HS-5 (cell line): ENCODE measurements around the gene AFAP1.
A peak's percentile ranks its signal among the peaks of the same experiment; 100 is the strongest.

ENCODE experiments used
- DNase-seq: peaks from one replicate; pipeline ENCODE4 v3.0.0-alpha.2; 2012; ENCODE audit warnings: low read depth

Gene AFAP1

GRCh38 chr4:7820031-7820818, 119.4 kb downstream of the AFAP1 start:
- DNase-seq: no peak

DNA sequence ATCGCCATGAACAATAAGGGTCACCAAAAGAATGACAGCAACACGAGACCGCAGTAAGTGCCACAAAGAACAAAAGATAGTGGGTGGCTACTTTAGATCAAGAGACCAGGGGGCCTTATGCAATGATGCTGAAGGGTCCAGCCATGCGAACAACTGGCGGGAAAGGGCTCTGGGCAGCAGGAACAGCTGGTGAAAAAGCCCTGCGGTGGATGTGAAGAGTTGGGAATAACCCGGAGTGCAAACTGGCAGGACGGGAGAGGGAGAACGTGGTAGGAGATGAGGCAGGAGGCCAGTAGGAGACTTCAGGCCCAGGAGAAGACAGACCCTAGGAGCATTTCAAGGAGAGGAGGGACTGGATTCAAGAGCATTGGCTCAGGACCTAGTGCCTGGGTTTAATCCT, 120.2 kb downstream of the AFAP1 start:
- no peak for DNase-seq

- no peak for DNase-seq
Measured at GRCh38 chr4:7818399-7818911, 121.2 kb downstream of the AFAP1 start.

DNA sequence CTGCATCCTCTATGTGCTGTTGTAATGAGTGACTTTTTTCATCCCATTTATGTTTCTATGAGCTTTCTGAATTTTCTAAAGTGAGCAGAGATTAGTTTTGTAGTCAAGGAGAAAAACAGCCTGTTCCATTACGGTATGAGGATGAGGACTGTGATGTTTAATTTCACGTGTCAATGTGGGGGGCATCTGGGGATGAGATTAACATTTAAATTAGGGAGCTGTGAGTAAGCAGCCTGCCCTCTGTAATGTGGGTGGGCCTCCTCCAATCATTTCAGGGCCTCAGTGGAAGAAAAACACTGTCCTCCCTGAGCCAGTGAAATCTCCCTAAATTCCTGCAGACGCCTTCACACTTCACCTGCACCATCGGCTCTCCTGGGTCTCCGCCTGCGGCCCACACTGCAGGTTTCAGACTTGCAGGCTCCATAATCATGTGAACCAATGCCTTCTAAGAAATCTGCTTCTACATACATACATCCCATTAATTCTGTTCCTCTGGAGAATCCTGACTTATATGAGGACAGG, 121.7 kb downstream of the AFAP1 start:
- DNase-seq: no peak

- DNase-seq: no peak
Measured at GRCh38 chr4:7816771-7817170, 122.9 kb downstream of the AFAP1 start.

GRCh38 chr4:7815981-7816380, 123.7 kb downstream of the AFAP1 start:
- no peak for DNase-seq

DNA sequence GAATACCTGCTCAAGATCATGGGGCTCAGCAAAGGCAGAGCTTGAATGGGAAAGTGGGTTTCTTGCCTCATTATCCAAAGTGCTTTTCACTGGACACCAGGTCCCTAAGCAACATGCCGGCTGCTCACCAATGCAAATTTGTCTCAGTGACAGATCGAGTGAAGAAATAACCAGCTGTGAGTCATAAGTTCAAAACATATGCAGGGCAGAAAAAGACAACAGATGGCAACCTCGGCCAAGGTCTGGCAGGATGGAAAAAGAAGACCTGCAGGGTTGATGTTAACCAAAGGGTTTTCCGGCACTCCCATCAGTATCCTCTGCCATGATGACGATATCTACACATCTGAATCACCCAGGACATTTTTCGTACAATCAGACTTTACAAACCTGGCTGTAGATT, 124.1 kb downstream of the AFAP1 start:
- peak; percentile 81 for DNase-seq

DNA sequence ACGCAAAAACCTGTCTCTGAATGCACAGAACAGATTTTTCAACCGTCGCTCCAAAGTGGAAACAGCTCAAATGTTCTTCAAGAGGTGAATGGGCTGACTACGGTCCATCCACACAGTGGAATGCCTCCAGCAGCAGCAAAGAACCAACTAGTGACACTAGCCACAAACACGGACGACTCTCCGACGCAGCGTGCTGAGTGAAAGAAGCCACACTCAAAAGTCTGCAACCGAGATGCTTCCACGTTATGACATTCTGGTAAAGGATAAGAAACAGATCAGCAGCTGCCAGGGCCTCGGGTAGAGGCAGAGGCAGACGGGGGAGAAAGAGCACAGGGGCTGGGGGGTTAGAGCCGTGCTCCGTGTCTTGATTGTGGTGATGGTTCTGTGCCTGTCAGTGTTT, 125.2 kb downstream of the AFAP1 start:
- DNase-seq: no peak

GRCh38 chr4:7813674-7814073, 126.0 kb downstream of the AFAP1 start:
- DNase-seq: no peak

DNA sequence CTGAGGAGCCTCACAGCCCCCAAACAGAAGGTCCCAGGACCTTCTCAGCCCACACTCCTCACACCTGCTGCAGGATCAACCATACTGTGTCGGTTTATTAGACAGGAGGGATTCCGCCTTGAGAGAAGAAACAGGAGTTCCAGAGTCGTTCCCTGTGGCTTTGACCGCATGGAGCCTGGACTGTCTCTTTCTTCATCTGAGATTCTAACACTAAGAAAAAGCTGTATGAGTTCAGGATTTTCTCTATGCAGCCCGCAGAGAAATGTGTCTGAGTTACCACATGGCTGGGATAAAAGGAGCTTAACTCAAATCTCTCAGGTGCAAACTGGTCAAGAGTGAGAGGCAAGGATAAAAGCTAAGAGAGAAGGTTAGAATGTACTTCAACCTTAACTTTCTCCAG, 126.7 kb downstream of the AFAP1 start:
- no peak for DNase-seq

- no peak for DNase-seq
Measured at GRCh38 chr4:7812231-7812857, 127.3 kb downstream of the AFAP1 start.

DNA sequence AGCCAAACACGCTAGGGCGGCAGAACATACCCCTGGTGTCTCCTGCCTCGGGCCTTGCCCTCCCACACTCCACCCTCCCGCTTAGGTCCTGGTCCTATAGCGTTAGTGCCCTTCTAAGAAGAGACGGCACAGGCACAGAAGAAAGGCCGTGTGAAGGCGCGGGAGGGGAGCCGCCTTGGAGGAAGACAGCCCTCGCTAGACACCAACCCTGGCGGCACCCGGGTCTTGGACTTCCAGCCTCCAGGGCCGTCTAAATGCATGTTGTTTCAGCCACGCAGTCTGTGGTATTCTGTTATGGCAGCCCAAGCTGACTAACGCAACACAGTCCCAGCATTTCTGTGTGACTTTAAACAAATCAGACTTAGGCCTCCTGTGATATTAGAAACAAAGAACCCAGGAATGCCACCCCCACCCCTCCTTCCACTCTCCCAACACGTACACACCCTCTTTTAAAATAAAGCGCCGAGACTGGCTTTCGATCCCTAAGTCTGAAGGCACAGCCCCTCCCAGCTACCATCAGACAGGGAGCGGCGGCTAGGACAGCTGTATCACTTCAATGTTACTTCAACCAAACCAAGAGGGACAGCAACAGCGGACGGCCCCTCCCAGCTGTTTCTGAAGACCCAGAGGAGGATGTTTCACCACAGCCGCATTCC, 128.0 kb downstream of the AFAP1 start:
- no peak for DNase-seq

- no peak for DNase-seq
Measured at GRCh38 chr4:7810783-7811535, 128.7 kb downstream of the AFAP1 start.

DNA sequence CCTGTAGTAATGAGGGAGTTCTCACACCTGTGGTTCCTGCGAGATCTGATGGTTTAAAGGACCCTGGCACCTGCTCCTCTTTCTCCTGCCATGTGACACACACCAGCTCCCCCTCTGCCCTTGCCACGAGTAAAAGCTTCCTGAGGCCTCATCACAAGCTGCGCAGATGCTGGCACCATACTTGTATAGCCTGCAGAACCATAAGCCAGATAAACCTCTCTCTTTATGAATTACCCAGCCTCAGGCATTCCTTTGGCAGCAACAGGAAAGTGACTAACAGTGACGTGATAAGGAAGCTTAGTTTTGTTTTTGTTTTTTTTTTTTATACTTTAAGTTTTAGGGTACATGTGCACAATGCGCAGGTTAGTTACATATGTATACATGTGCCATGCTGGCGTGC, 130.9 kb downstream of the AFAP1 start:
- no peak for DNase-seq

GRCh38 chr4:7808181-7808580, 131.5 kb downstream of the AFAP1 start:
- DNase-seq: no peak

DNA sequence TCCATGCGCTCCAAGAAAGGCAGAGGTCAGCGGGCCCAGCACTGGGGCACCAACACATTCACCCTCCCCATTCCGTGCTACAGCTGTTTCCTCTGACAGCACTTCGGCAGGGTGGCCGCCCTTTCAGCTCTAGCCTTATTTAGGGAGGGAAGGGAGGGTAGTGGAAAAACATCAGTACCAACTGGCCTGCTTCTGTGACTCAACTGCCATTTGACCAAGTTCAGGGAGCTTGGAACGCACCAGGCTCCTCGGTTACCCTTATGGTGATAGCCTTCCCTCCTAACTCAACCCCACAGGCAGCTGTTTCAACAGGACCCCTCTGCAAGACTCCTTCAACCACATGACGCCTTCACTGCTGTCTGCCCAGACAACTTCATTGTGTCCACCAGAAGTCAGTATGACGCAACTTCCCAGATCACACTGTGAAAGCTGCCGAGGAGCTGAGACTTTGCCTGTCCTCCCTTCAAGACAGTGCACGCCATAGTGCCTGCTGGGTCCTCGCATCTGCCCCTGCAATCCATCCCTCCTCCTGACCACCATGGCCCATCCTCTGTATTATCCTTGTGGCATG, 132.2 kb downstream of the AFAP1 start:
- DNase-seq: no peak

DNA sequence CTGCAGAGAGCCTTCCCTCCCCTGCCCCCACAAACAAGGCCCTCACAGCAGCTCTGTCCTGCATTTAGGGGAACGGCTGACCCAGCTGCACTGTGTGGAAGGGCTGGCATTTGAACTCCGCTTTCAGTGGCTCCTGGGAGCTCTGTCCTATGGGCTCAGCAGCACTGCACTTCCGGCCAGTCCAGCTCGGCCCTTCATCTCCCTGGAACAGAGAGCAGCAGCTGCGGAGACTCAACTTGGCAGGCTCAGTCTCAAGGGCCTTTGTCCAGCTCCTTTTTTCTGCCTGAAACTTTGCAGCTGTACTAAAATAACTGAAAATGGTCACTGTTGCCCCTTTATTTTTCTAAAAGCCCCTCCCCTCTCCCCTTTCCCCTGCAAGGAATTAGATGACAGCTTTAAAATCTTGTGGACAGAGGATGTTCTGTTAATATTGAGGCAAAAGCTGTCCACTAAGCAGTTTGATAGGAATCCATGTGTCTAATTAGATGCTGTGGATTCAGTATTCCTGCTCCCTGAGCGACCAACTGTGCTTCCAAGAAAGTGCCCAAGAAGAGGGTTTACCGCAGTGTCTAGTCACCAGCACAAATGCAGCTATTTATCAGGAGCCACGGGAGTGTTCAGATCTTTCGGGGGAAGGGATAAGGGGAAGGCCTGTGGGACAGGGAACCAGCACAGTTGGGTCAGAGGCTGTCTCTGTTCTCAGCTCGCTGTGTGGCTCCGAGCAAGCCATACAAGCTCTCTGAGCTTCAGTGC, 133.1 kb downstream of the AFAP1 start:
- DNase-seq: no peak

DNA sequence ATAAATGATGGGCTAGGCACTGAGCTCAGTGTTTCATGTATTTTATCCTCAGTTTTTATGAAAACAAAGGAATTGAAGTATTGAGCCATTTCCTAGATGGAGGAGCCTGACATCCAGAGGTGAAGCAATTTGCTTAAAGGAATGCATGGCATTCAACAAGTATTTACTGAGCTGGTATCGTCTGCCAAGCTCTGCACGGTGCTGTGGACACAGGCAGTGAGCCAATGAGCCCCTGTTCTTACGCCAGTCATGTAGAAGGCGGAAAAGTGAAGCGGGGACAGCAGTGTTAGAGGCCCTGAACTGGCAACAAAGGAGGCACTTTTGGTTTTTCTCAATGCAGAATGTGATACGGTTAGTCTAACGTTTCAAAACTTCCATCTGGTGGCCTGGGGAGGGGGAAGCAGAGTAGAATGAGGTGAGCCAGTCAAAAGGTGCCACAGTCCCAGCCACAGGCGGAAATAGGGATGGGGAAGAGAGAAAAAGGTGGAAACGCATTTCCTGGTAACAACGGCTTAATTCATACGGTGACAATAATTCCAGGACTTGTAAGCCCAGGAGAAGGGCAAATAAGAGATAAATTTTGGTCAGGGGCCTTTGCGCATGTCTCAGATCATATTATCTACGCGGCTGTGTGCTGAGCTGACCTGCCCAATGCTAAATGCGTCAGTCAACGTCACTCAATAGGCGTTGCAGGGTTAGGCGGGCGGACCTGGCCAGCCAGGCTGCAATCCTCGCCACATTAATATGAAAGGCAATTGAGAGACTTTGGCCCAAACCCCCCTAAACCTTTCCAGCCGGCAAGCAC, 133.9 kb downstream of the AFAP1 start:
- DNase-seq: peak; percentile 88

DNA sequence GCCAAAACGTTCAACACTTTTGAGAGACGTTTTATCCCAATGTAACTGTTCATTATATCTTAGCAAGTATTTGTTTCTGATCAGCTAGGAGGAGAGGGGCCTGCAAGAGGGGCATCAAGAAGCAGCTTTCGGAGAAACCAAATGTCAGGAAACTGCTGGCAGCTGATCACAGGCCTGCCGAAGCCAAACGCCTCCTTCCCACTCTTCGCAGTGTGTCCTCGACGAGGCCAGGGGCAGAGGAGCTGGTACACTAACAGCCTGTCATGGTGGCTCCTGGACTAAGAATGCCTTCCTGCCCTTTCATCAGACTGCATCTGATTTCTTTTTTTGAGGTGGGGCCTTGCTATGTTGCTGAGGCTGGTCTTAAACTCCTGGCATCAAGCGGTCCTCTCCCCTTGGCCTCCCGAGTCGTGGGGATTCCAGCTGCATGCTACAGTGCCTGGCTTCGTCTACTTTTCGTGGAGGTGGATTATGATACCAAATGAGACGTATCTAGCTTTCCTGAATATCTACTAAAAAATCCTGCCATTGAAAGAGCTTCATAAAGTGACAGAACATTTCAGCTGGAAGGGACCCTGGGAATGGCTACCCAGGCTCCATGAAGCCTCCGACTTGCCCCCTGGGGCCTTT, 134.8 kb downstream of the AFAP1 start:
- DNase-seq: no peak
